HEK293 (cell line): ENCODE measurements around the gene KRT15.

Experiments used
- CTCF ChIP-seq: fragments of 450-650 bp; formaldehyde crosslinking; IDR thresholded peaks from 2 replicates; pipeline ENCODE4 v1.5.1; 2016; ENCODE audit warnings: missing biosample characterization, missing genetic modification characterization
- HOXA7 ChIP-seq: sonication (generic); formaldehyde crosslinking; IDR thresholded peaks from 2 replicates; pipeline ENCODE4 v1.8.1; 2022; ENCODE audit warnings: missing genetic modification reagents, borderline replicate concordance
- KLF16 ChIP-seq: fragments of 450-650 bp; formaldehyde crosslinking; IDR thresholded peaks from 2 replicates; pipeline ENCODE4 v1.5.1; 2017; ENCODE audit warnings: missing biosample characterization, missing genetic modification characterization
- REST ChIP-seq: fragments of 450-650 bp; formaldehyde crosslinking; IDR thresholded peaks from 2 replicates; pipeline ENCODE4 v1.5.1; 2016; ENCODE audit warnings: missing biosample characterization, missing genetic modification characterization
- ZBTB49 ChIP-seq: fragments of 450-650 bp; formaldehyde crosslinking; IDR thresholded peaks from 2 replicates; pipeline ENCODE4 v1.5.1; 2016; ENCODE audit warnings: missing biosample characterization, missing genetic modification characterization, low read depth
- ZBTB7A ChIP-seq: fragments of 450-650 bp; formaldehyde crosslinking; IDR thresholded peaks from 2 replicates; pipeline ENCODE4 v1.5.1; 2016; ENCODE audit warnings: low read depth, missing biosample characterization, missing genetic modification characterization
- ZIC2 ChIP-seq: fragments of 450-650 bp; formaldehyde crosslinking; IDR thresholded peaks from 2 replicates; pipeline ENCODE4 v1.5.1; 2016; ENCODE audit warnings: missing biosample characterization, missing genetic modification characterization
- ZNF302 ChIP-seq: fragments of 450-650 bp; formaldehyde crosslinking; IDR thresholded peaks from 2 replicates; pipeline ENCODE4 v1.5.1; 2016; ENCODE audit warnings: missing biosample characterization, missing genetic modification characterization, low read depth
- ZNF324 ChIP-seq: fragments of 450-650 bp; formaldehyde crosslinking; IDR thresholded peaks from 2 replicates; pipeline ENCODE4 v1.5.1; 2016; ENCODE audit warnings: missing biosample characterization, missing genetic modification characterization
- ZNF704 ChIP-seq: fragments of 450-650 bp; formaldehyde crosslinking; IDR thresholded peaks from 2 replicates; pipeline ENCODE4 v1.5.1; 2016; ENCODE audit warnings: missing biosample characterization, missing genetic modification characterization

- TF ChIP-seq CTCF (tag by site-specific recombination): no peak
- no peak for TF ChIP-seq ZNF302 (tag by site-specific recombination)
- no peak for TF ChIP-seq KLF16 (tag by site-specific recombination)
- TF ChIP-seq REST: no peak
- no peak for TF ChIP-seq HOXA7
- no peak for TF ChIP-seq ZIC2 (tag by site-specific recombination)
- TF ChIP-seq ZBTB7A (tag by site-specific recombination): no peak
- no peak for TF ChIP-seq ZNF324
- TF ChIP-seq ZBTB49 (tag by site-specific recombination): no peak
- TF ChIP-seq ZNF704 (tag by site-specific recombination): no peak
Observed at GRCh38 chr17:41559548-41559947, 40.9 kb upstream of the KRT15 start.
